ENCODE measurements around the gene TRPV2.

Gene TRPV2

GRCh38 chr17:16406742-16407674, 8.4 kb upstream of the TRPV2 start:
- in situ Hi-C loops (cut with HindIII; ENCODE audit: low sequenced_read_pairs) = loop anchor here (5.0 kb wide), 1 partner anchor 100 kb away; no protein-coding TSS in a partner anchor

GRCh38 chr17:16407911-16408588, 7.3 kb upstream of the TRPV2 start:
- in situ Hi-C loops (cut with HindIII; ENCODE audit: low sequenced_read_pairs) = loop anchor here (5.0 kb wide), 1 partner anchor 99 kb away; no protein-coding TSS in a partner anchor

GRCh38 chr17:16417399-16417798, 2.0 kb downstream of the TRPV2 start:
- in situ Hi-C loops (cut with HindIII; ENCODE audit: low sequenced_read_pairs) = no loop called here

GRCh38 chr17:16417896-16418684, 2.7 kb downstream of the TRPV2 start:
- in situ Hi-C loops (cut with HindIII; ENCODE audit: low sequenced_read_pairs) = no loop called here

GRCh38 chr17:16418685-16419068, 3.3 kb downstream of the TRPV2 start:
- in situ Hi-C loops (cut with HindIII; ENCODE audit: low sequenced_read_pairs) = no loop called here

- in situ Hi-C loops (cut with HindIII; ENCODE audit: low sequenced_read_pairs) = no loop called here
These were observed 3.9 kb downstream of the TRPV2 start for GRCh38 chr17:16419074-16419928.

- in situ Hi-C loops (cut with HindIII; ENCODE audit: low sequenced_read_pairs) = no loop called here
These were observed 4.5 kb downstream of the TRPV2 start for GRCh38 chr17:16419929-16420271.

GRCh38 chr17:16422416-16422815, 7.0 kb downstream of the TRPV2 start:
- in situ Hi-C loops (cut with HindIII; ENCODE audit: low sequenced_read_pairs) = no loop called here

- in situ Hi-C loops (cut with HindIII; ENCODE audit: low sequenced_read_pairs) = no loop called here
These were observed 8.0 kb downstream of the TRPV2 start for GRCh38 chr17:16423226-16423872.

GRCh38 chr17:16425202-16425601, 9.8 kb downstream of the TRPV2 start:
- in situ Hi-C loops (cut with HindIII; ENCODE audit: low sequenced_read_pairs) = loop anchor here (5.0 kb wide), 1 partner anchor 97 kb away; no protein-coding TSS in a partner anchor

- in situ Hi-C loops (cut with HindIII; ENCODE audit: low sequenced_read_pairs) = loop anchor here (5.0 kb wide), 1 partner anchor 96 kb away; no protein-coding TSS in a partner anchor
These were observed 10.6 kb downstream of the TRPV2 start for GRCh38 chr17:16425698-16426659.

GRCh38 chr17:16427020-16427419, 11.6 kb downstream of the TRPV2 start:
- in situ Hi-C loops (cut with HindIII; ENCODE audit: low sequenced_read_pairs) = loop anchor here (5.0 kb wide), 1 partner anchor 95 kb away; no protein-coding TSS in a partner anchor

GRCh38 chr17:16428098-16428882, 12.9 kb downstream of the TRPV2 start:
- in situ Hi-C loops (cut with HindIII; ENCODE audit: low sequenced_read_pairs) = loop anchor here (5.0 kb wide), 1 partner anchor 94 kb away; no protein-coding TSS in a partner anchor

- in situ Hi-C loops (cut with HindIII; ENCODE audit: low sequenced_read_pairs) = loop anchor here (5.0 kb wide), 1 partner anchor 93 kb away; no protein-coding TSS in a partner anchor
These were observed 13.7 kb downstream of the TRPV2 start for GRCh38 chr17:16429083-16429482.

- in situ Hi-C loops (cut with HindIII; ENCODE audit: low sequenced_read_pairs) = no loop called here
These were observed 15.3 kb downstream of the TRPV2 start for GRCh38 chr17:16430650-16431049.

- in situ Hi-C loops (cut with HindIII; ENCODE audit: low sequenced_read_pairs) = no loop called here
These were observed 16.6 kb downstream of the TRPV2 start for GRCh38 chr17:16432017-16432416.

GRCh38 chr17:16433514-16433913, 18.1 kb downstream of the TRPV2 start:
- in situ Hi-C loops (cut with HindIII; ENCODE audit: low sequenced_read_pairs) = no loop called here

- in situ Hi-C loops (cut with HindIII; ENCODE audit: low sequenced_read_pairs) = no loop called here
These were observed 19.3 kb downstream of the TRPV2 start for GRCh38 chr17:16434662-16435061.

Data from endothelial cell of hepatic sinusoid (primary cell).